HG03439 (cell line): ENCODE measurements around the gene ELP5.
A peak's percentile ranks its signal among the peaks of the same experiment; 100 is the strongest.

ENCODE experiments used
- ATAC-seq: cut with Tn5 transposase; IDR thresholded peaks from one replicate; pipeline ENCODE4 v1.9.1; 2021; ENCODE audit warnings: mild to moderate bottlenecking, moderate library complexity; ENCODE audit not compliant: unreplicated experiment

Gene ELP5

DNA sequence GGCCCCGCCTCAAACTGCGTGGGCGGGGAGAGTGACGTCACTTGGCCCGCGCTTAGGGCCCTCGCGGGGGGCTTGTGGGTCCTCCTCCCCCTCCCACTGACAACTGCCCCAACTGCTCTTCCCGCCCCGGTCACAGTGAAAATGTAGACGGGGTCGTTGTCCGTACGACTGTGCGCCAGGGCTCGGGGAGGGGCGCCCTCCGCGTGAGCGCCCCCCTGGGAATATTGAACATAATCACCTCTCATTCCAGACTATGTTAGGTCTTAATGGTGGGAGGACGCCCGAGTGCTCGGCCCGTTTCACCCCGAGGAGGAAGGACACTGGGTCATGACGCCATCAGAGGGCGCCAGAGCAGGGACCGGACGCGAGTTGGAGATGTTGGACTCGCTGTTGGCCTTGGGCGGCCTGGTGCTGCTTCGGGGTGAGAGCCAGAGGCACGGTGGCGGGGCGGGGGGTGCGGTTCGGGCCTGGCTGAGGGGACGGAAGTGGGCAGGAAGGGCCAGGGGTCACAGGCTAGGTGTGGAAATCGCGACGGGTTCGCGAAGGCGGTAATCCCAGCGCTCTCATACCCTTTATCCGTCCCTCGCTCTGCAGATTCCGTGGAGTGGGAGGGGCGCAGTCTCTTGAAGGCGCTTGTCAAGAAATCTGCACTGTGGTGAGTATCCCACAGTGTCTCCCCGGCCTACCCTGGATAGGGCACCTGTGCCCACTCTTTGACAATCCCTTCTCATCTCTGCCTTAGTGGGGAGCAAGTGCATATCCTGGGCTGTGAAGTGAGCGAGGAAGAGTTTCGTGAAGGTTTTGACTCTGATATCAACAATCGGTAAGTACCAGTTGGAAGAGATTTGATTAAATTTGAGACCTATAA is at the start of gene ELP5:
TSS of gene ELP5 (plus strand) at position 40 of the 868 bp plus-strand sequence. CDS start at position 376, 336 bp downstream.
- ATAC-seq = peak; percentile 52

DNA sequence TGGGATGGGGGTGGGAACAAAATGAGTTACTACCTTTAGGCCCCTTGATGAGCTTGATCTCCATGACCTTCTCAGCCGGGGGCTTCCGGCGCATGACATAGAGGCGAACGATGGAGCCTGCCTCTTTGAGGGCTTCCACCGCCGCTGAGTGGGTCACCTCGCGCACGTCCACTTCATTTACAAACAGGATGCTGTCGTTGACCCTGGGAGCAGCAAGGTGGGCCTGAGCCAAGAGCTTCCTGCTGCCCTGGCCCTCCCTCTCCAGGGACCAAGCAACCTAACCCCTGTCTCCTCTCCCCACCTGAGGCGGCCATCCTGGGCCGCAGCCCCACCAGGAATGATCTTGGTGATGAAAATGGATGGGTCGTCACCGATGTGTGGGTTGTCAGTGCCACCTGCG is 48.6 kb upstream of the ELP5 start:
- no peak for ATAC-seq

GRCh38 chr17:7204336-7204735 is 47.7 kb upstream of the ELP5 start:
- no peak for ATAC-seq

- ATAC-seq = peak; percentile 78
Observed at GRCh38 chr17:7204828-7205461, 47.1 kb upstream of the ELP5 start.

GRCh38 chr17:7205561-7205960 is 46.5 kb upstream of the ELP5 start:
- ATAC-seq = no peak

DNA sequence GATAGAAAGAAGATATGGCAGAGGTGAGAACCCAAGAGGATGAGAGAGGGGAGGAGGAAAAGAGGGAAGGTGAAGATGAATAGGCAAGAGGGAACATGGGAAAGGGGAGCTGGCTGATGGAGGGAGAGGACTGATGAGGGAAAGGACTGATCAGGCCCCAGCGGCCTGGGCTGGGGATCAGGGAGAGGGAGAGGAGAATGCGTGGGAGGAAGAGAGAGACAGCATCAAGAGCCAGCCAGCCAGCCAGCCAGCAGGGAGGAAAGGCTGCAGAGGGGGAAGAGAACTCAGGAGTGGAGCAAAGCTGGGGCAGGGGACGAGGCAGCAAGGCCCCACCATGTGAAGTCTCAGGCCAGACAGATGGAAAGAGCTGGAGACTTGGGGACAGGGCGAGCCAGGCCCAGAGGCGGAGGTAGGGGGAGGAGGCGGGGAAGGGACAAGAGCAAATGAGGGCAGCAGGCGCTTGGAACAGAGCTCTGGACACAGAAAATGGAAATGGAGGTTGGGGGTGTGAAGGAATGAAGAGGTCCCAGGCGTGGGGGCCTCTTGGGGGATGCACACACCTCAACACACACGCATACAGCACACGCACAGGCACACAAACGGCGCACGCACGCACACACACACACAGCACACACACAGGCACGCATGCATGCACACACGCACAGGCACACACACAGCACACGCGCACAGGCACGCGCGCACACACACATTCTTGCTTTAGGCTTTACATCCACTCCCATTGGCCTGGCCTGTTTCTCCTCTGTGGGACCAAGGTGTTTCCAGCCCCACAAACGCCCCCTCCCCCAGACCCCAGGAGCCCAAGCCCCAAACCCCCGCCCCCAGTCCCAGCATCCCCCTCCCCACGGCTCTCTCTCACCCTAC is 44.7 kb upstream of the ELP5 start:
- no peak for ATAC-seq

GRCh38 chr17:7208027-7208571 is 43.9 kb upstream of the ELP5 start:
- ATAC-seq = no peak

- ATAC-seq = no peak
Observed at GRCh38 chr17:7208754-7209460, 43.1 kb upstream of the ELP5 start.

GRCh38 chr17:7211491-7212273 is 40.3 kb upstream of the ELP5 start:
- no peak for ATAC-seq

- no peak for ATAC-seq
Observed at GRCh38 chr17:7213895-7214299, 38.1 kb upstream of the ELP5 start.

- peak; percentile 78 for ATAC-seq
Observed at GRCh38 chr17:7214300-7215135, 37.5 kb upstream of the ELP5 start.

DNA sequence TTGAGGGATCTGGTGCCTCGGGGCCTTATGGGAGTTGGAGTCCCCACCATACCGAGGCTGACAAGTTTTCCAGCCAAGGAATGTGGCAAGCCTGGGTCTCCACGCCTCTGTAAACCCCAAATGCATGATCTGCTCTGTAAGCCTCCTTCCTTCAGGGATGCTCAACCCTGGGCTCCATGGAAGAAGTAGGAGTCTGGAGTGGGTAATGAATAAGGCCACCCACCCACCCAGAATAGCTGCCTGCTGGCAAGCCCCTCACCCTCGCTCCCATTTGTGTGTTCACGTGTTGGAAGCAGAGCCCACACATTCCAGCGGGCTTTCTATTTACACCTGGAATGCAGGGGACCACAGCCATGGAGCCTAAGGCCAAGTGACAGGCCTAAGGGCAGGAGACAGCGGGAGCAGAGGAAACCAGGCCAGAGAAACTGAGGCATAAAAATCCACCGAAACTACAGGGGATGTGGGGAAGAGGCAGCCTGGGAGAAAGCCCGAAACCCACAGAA is 36.8 kb upstream of the ELP5 start:
- no peak for ATAC-seq

DNA sequence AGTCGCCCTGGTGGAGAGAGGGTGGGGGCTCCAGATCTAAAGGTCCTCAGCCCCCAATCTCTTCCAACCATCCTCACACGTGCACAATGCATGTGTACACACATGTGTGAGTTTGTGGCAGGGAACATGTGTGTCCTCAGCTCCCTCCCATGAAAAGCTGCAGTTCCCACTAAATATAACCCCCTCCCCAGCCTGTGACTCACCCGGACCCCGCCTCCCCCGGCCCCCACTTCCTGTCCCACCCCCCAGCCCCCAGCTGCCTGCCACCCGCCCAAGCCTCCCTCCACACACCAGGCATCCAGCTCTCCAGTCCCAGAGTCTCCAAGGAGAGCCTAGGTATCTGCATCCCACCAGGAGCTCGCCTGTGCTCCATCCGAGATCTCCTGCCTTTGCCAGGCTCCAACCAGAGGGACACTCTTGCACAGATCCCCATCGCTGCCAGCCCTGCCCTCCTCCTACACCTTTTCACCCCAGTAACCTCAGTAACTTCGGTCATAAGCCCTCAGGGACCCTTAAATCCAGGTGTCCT is 36.3 kb upstream of the ELP5 start:
- no peak for ATAC-seq

GRCh38 chr17:7216242-7217112 is 35.5 kb upstream of the ELP5 start:
- no peak for ATAC-seq

DNA sequence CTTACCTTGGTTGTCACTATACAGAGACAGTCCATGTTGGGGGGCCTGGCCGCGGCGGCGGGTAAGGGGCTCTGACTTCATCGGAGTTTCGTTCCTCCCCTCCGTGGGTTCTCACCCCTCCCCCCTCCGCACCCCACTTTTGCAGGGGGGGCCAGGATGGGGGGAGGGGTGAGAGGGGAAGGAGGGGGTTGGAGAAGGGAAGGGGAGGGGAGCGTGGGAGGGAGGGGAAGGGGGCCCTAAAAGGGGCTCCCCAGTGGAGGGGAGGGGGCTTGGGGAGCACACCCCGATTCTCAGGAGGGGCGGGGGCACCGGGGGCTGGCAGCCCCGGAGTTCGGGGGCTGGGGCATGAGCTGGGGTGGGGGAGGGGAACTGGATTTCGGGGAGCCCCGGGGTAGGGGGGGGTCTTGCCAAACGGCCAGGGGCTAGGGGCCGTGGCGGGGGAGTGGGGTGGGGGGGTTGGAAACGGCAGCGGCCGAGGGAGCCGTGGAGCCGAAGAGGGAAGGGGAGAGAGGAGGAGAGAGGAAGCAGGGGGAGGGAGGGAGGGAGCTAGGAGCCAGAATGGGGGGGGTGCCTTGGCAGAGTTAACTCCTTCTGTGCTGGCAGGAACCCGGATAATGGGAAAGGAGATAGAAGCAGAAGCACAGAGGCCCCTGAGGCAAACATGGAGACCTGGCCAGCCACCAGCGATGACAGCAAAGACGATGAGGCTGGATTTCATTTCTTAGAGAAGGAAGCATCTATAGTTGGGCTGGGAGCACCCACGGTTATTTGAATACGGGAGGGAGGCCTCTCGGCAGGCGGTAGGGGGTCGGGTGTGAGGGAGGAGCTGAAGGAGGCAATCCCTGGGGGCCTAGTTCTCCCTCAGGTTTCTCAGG is 34.7 kb upstream of the ELP5 start:
- no peak for ATAC-seq

DNA sequence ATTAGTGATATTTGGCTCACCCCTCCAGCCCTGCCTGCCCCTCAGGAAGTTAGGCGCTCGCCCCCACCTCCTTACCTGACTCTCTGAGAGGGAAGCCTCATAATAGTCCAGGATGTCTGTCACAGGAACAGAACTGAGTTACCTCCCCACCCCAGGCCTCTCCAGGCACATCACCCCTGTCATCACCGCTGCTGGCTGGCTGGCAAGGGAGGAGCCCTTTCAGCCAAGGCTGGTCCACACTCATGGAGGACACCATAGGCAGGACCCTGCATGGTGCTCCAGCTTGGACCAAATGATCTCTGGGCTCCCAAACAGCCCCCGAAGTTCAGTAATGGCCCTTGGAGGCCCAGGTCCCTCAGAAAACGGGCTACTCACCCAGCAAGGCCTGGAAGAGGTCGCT is 33.8 kb upstream of the ELP5 start:
- ATAC-seq = no peak
